NB4 (cell line): ENCODE data around the gene CAMK2G.
A peak's percentile ranks its signal among the peaks of the same experiment; 100 is the strongest.

Source experiments
- DNase-seq: peaks from one replicate; pipeline ENCODE4 v3.0.0; 2010; ENCODE audit warnings: low read depth
- H3K4me3 ChIP-seq: one replicate; pipeline ENCODE4 v1.5.1; 2011; ENCODE audit warnings: mild to moderate bottlenecking, low read depth, low read length, moderate library complexity
- MYC ChIP-seq: IDR thresholded peaks from 2 replicates; pipeline ENCODE4 v1.6.1; 2011; ENCODE audit warnings: low read depth, low read length
- POLR2A ChIP-seq: IDR thresholded peaks from 2 replicates; pipeline ENCODE4 v1.6.1; 2011; ENCODE audit warnings: mild to moderate bottlenecking; ENCODE audit not compliant: insufficient read length; ENCODE audit errors: extremely low read depth
- TF ChIP-seq, protein P1 (sequence below): IDR thresholded peaks from one replicate; pipeline ENCODE4 v1.5.1; 2012; ENCODE audit warnings: low read depth, low read length
- TF ChIP-seq, protein P2 (sequence below): IDR thresholded peaks from 2 replicates; pipeline ENCODE4 v1.6.1; 2011; ENCODE audit warnings: low read depth, low read length

CAMK2G gene

DNA sequence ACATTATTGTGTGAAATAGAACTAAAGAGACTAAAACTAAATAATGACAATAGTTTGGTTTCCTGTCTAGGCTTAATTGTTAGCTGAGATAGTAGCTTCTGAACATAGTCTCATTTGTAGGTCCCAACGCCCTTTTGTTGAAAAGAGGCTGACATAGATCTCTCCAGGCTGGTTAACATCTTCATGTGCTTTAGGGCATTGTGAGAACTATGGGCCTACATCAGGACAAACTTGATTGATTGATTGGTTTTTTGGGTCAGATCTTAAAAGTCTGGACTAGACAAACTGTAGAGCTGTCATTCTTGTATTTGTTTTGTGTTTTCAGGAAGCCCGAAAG lies 91.6 kb downstream of the CAMK2G start:
- TF ChIP-seq POLR2A: no peak
- TF ChIP-seq, protein P1, sequence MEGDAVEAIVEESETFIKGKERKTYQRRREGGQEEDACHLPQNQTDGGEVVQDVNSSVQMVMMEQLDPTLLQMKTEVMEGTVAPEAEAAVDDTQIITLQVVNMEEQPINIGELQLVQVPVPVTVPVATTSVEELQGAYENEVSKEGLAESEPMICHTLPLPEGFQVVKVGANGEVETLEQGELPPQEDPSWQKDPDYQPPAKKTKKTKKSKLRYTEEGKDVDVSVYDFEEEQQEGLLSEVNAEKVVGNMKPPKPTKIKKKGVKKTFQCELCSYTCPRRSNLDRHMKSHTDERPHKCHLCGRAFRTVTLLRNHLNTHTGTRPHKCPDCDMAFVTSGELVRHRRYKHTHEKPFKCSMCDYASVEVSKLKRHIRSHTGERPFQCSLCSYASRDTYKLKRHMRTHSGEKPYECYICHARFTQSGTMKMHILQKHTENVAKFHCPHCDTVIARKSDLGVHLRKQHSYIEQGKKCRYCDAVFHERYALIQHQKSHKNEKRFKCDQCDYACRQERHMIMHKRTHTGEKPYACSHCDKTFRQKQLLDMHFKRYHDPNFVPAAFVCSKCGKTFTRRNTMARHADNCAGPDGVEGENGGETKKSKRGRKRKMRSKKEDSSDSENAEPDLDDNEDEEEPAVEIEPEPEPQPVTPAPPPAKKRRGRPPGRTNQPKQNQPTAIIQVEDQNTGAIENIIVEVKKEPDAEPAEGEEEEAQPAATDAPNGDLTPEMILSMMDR: no peak
- TF ChIP-seq MYC: no peak
- TF ChIP-seq, protein P2, sequence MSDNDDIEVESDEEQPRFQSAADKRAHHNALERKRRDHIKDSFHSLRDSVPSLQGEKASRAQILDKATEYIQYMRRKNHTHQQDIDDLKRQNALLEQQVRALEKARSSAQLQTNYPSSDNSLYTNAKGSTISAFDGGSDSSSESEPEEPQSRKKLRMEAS: no peak
- peak overlapping the region; percentile 90 for H3K4me3 ChIP-seq
- DNase-seq: no peak

DNA sequence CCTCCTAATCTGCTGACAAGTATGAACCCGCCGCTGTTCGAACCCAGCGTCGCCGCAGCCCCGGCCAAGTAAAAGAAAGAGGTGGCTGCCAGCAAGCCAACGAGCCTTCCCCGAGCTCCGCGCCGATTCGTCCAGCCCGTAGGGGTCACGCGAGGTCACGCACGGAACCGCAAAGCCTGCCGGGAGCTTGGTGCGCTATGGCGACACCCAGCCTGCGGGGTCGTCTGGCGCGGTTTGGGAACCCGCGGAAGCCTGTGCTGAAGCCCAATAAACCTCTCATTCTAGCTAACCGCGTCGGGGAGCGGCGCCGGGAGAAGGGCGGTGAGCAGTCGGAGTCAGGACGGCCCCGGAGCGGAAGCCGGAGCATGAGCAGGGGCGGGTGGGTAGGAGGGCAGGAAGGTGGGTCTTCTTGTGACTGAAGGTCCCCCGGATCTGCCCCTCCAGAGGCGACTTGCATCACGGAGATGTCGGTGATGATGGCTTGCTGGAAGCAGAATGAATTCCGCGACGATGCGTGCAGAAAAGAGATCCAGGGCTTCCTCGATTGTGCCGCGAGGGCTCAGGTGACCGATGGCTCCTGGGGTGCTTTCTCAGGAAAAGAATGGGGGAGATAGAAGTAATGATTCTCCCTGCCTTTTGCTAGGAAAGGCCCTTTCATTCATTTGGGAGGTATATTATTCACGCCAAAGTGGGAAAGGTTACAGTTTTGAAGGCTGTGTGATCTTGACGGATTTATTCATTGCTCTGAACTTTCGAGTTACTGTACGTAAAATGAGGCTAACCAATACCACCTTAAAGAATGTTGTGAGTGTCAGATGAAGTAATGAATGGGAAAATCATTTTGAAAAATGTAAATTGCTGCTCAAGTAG lies 92.2 kb downstream of the CAMK2G start, which contains the start of gene CHCHD1:
TSS of gene CHCHD1 (plus strand) at position 170 of the 870 bp plus-strand sequence. CDS start at position 198, 28 bp downstream.
- peak within 1 kb of the TSS; percentile 90 for H3K4me3 ChIP-seq
- peak; percentile 96 for DNase-seq
- TF ChIP-seq, protein P2: peak; percentile 90
- TF ChIP-seq MYC (peak; percentile 94), POLR2A (peak; percentile 97)
- TF ChIP-seq, protein P1: no peak

DNA sequence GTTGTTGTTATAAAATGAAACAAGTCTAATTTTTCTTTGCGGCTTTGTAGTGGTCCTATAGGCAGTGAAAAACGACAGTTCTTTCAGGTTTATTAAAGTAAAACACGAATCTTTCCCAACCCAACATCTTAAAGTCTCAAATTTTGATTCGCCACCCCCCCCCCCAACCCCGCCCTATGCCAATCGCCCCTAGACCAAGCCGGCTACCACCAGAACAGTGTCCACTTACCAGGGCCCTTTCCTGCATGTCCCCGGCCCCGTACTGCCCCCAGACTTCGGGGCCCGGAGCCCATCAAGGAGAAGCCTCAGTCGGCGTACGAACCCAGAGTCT lies 92.8 kb downstream of the CAMK2G start:
- no peak for DNase-seq
- TF ChIP-seq POLR2A (no peak), MYC (no peak)
- TF ChIP-seq, protein P1: no peak
- TF ChIP-seq, protein P2: no peak
- H3K4me3 ChIP-seq: peak overlapping the region; percentile 90

DNA sequence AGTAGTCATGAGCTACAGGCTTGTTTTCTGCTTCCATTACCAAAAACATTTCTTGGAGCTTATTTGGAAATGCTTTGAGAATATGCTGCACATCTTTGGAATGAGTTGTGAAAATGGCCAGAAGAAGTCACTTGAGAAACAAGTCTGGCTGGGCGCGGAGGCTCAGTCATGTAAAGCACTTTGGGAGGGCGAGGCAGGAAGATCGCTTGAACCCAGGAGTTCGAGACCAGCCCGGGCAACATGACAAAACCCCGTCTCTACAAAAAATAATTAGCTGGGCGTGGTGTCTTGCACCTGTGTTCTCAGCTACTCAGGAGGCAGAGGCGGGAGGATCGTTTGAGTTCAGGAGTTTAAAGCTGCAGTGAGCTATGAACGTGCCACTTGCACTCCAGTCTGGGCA lies 93.4 kb downstream of the CAMK2G start:
- peak overlapping the region; percentile 90 for H3K4me3 ChIP-seq
- TF ChIP-seq POLR2A: no peak
- no peak for TF ChIP-seq MYC
- TF ChIP-seq, protein P2: no peak
- TF ChIP-seq, protein P1: no peak
- DNase-seq: peak; percentile 15

DNA sequence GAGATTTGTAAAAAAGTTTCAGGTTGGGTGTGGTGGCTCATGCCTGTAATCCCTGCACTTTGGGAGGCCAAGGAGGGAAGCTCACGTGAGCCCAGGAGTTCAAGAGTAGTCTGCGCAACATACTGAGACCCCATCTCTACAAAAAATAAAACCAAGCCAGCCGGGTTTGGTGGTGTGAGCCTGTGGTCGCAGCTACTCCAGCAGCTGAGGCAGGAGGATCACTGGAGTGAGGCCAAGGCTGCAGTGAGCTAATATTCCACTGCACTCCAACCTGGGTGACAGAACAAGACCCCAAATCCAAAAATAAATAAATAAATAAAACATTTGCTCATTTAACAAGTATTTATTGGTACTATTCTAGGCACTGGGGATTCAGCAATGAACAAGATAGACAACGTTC lies 94.1 kb downstream of the CAMK2G start:
- no peak for DNase-seq

More for the DNA sequence above, 94.1 kb downstream of the CAMK2G start:
- peak overlapping the region; percentile 90 for H3K4me3 ChIP-seq
- TF ChIP-seq, protein P1: no peak
- TF ChIP-seq MYC (no peak), POLR2A (no peak)
- TF ChIP-seq, protein P2: no peak
